Body of pancreas (tissue), 4 donors: ENCODE measurements around the gene MLKL. TPM values are rescaled to one million over a fixed set of nuclear protein-coding genes. Genes with fewer than 3 reads are reported as not detected.
A peak's percentile ranks its signal among the peaks of the same experiment; 100 is the strongest.
"Not testable (repeated sequence)": the region's sequence is repeated elsewhere in the genome, so short reads cannot be mapped to it uniquely, and the experiment has no call there.

Experiments used
- ATAC-seq: fragments of 150-250 bp; one replicate; pipeline ENCODE4 v1.9.1; 2016
- DNase-seq, 4 donors: peaks; one replicate each; pipeline ENCODE4 v3.0.0-alpha.2; 2019
- H3K27ac ChIP-seq, 4 donors: fragments of 200-600 bp; sonication (generic); 1 replicate in 3 of 4; 2 replicates in 1 of 4; pipeline versions ENCODE4 v1.5.1 to v1.6.1; 2016 to 2019; ENCODE audit warnings: mild to moderate bottlenecking in 1 of 4, mixed read lengths in 1 of 4, moderate library complexity in 1 of 4
- H3K27me3 ChIP-seq, 2 donors: fragments of 200-600 bp; sonication (generic); one replicate each; pipeline ENCODE4 v1.6.0; 2016; ENCODE audit warnings: mild to moderate bottlenecking in 1 of 2
- H3K36me3 ChIP-seq, 2 donors: fragments of 200-600 bp; sonication (generic); replicated peaks in 1 of 2; 2 replicates each; pipeline ENCODE4 v1.5.1; 2016; ENCODE audit warnings: low read depth in 2 of 2; ENCODE audit not compliant: insufficient read depth in 1 of 2
- H3K4me1 ChIP-seq: fragments of 200-600 bp; sonication (generic); one replicate; pipeline ENCODE4 v1.6.0; 2016
- H3K4me3 ChIP-seq, 2 donors: fragments of 200-600 bp; sonication (generic); 1 replicate in 1 of 2; 2 replicates in 1 of 2; pipeline ENCODE4 v1.5.1; 2016 to 2019
- H3K9me3 ChIP-seq, 3 donors: fragments of 200-600 bp; sonication (generic); 1 replicate in 2 of 3; 2 replicates in 1 of 3; pipeline ENCODE4 v1.5.1; 2016
- CTCF ChIP-seq, 7 experiments: fragments of 450-650 bp in 4 of 7; fragments of 200-600 bp in 3 of 7; sonication (generic) in 3 of 7; IDR thresholded peaks; one replicate each; pipeline ENCODE4 v1.5.1; 2016 to 2019; ENCODE audit warnings: antibody characterized with exemption in 7 of 7
- POLR2A ChIP-seq, 3 donors: fragments of 450-650 bp; IDR thresholded peaks; one replicate each; pipeline ENCODE4 v1.6.1; 2016; ENCODE audit warnings: antibody characterized with exemption in 3 of 3, mild to moderate bottlenecking in 2 of 3
- WGBS, 2 donors: methylation state at CpG; one replicate each; pipeline ENCODE4 v1.1.5; 2017; 5-methylcytosine and 5-hydroxymethylcytosine counted together
- intact Hi-C: fragments of 100-400 bp; cut with DNase I; formaldehyde crosslinking; loops from one replicate; pipeline ENCODE4 v1.15.1; 2023
- total RNA-seq, 2 donors: library from RNA; depleted of rRNA; stranded (reverse); fragments of >200 nt; gene quantifications; one replicate each; pipeline ENCODE4 v1.1.0, GENCODE V29; 2016

Gene MLKL
- total RNA-seq, 2 donors from 2014 or later = 10.9 to 16.8 TPM

GRCh38 chr16:74660383-74660782, 40.3 kb downstream of the MLKL start:
- DNase-seq (no peak), ATAC-seq (no peak)
- intact Hi-C loops = no loop called here
- WGBS, 2 donors = 78 to 87% methylated on average over 4 of the region's 4 CpGs
- TF ChIP-seq POLR2A (IDR thresholded peaks at IDR 0.05) (no peak), CTCF (IDR thresholded peaks at IDR 0.05) (no peak)
- Histone ChIP-seq H3K4me3 (no peak overlapping the region), H3K4me1 (peaks cover 19% of the 10 kb centered on the region), H3K9me3 (no peaks in the 10 kb centered on the region), H3K36me3 (peaks cover 0 to 5% of the 10 kb centered on the region in 2 donors), H3K27ac (no peak overlapping the region), H3K27me3 (no peaks in the 10 kb centered on the region)

GRCh38 chr16:74659041-74659440, 41.6 kb downstream of the MLKL start:
- Histone ChIP-seq H3K9me3 (no peaks in the 10 kb centered on the region), H3K4me3 (no peak overlapping the region), H3K27me3 (no peaks in the 10 kb centered on the region), H3K27ac (no peak overlapping the region), H3K4me1 (peaks cover 16% of the 10 kb centered on the region), H3K36me3 (peaks cover 0 to 4% of the 10 kb centered on the region in 2 donors)
- no peak for DNase-seq
- TF ChIP-seq POLR2A (IDR thresholded peaks at IDR 0.05) = no peak
- TF ChIP-seq CTCF (IDR thresholded peaks at IDR 0.05) = no peak
- intact Hi-C loops = no loop called here
- ATAC-seq = no peak
- WGBS, 2 donors = 71 to 91% methylated on average over 2 of the region's 2 CpGs

GRCh38 chr16:74657870-74658642, 42.6 kb downstream of the MLKL start:
- Histone ChIP-seq H3K4me3 (no peak overlapping the region), H3K27ac (peak overlapping the region in 1 of 4 donors; percentile 5), H3K27me3 (no peaks in the 10 kb centered on the region), H3K9me3 (no peaks in the 10 kb centered on the region), H3K4me1 (peaks cover 16% of the 10 kb centered on the region), H3K36me3 (peaks cover 0 to 4% of the 10 kb centered on the region in 2 donors)
- WGBS, 2 donors = 51 to 58% methylated on average over 5 of the region's 5 CpGs
- no peak for ATAC-seq
- peak in 3 of 4 donors; percentile 13 to 22 (median 20) for DNase-seq
- intact Hi-C loops = no loop called here
- TF ChIP-seq POLR2A (IDR thresholded peaks at IDR 0.05) (no peak), CTCF (IDR thresholded peaks at IDR 0.05) (no peak)

GRCh38 chr16:74654536-74655050, 46.1 kb downstream of the MLKL start:
- ATAC-seq = no peak
- H3K27ac ChIP-seq = no peak overlapping the region
- no peak overlapping the region for H3K4me3 ChIP-seq
- TF ChIP-seq POLR2A (IDR thresholded peaks at IDR 0.05) = no peak
- TF ChIP-seq CTCF (IDR thresholded peaks at IDR 0.05) = no peak
- no peaks in the 10 kb centered on the region for H3K27me3 ChIP-seq
- intact Hi-C loops = no loop called here
- 76 to 78% methylated on average over 3 of the region's 3 CpGs for WGBS, 2 donors
- DNase-seq = no peak
- no peaks in the 10 kb centered on the region for H3K36me3 ChIP-seq
- peaks cover 16% of the 10 kb centered on the region for H3K4me1 ChIP-seq
- H3K9me3 ChIP-seq = no peaks in the 10 kb centered on the region

- H3K4me1 ChIP-seq, H3K4me3 ChIP-seq, H3K9me3 ChIP-seq, H3K27me3 ChIP-seq, H3K36me3 ChIP-seq, H3K27ac ChIP-seq, intact Hi-C loops, ATAC-seq, DNase-seq: not testable (repeated sequence)
- 100% methylated on average over 2 of the region's 2 CpGs for WGBS, 2 donors
Observed at GRCh38 chr16:74652883-74653282, 47.8 kb downstream of the MLKL start.
